ENCODE results near the gene FAM9A. TPM values are rescaled to one million over a fixed set of nuclear protein-coding genes. Genes with fewer than 3 reads are reported as not detected.

FAM9A gene
- total RNA-seq (2022; extraction: Qiagen RNA extraction; ENCODE audit: low read depth), result not detected in 5 replicates

GRCh38 chrX:8801041-8801599, at the start of gene FAM9A:
Gene FAM9A (minus strand): TSS chrX:8801383. CDS start chrX:8800171, 1,212 bp downstream.

Other genes starting within 250 kb of the FAM9A start
- 0.03 to 0.09 TPM (median 0.05 TPM) in 3 of 5 replicates, not detected in the others for gene ANOS1, start 69.2 kb downstream of the FAM9A start, total RNA-seq (2022; extraction: Qiagen RNA extraction; ENCODE audit: low read depth)
- gene FAM9B, start 232.7 kb upstream of the FAM9A start, total RNA-seq (2022; extraction: Qiagen RNA extraction; ENCODE audit: low read depth), result not detected in 5 replicates

Data from A549 treated with DMSO at 1 μM for 4 hours (cell line).